ENCODE data around the gene TBC1D21. TPM values are rescaled to one million over a fixed set of nuclear protein-coding genes. Genes with fewer than 3 reads are reported as not detected.

The TBC1D21 gene
- total RNA-seq, 4 donors from 2014 or later = not detected

DNA sequence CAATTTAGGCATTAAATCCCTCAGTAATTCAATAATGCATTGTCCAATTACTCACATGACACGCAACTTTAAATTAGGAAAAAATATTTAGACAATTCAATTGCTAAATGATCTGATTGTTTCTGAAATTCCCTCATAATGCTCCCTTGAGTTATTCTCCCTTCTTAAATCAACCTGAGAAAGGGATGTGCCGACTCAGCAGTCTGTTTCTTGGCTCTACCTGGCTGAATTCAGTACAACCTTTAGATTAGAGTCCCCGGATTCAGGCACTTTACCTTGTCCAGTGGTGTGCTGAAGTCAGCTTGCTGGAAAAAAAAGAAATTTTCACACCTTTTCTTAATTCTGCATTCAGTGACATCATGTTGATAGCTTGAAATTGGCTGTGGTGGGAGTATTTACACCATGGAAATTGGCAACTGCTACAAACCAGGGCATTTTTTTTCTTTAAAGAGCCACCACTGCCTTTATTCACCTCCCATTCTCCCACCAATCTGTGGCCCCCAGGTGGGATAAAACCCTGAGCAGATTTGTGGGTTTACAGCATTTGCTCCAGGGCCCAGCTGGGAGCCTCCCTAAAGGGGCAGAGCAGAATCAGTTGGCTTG is 32.0 kb downstream of the TBC1D21 start:
- Histone ChIP-seq H3K9me3 (no peaks in the 10 kb centered on the region), H3K4me3 (no peak overlapping the region), H3K4me1 (peaks cover 0 to 5% (median 0%) of the 10 kb centered on the region in 3 donors), H3K27ac (no peak overlapping the region), H3K36me3 (no peaks in the 10 kb centered on the region), H3K27me3 (peaks cover 0 to 12% (median 0%) of the 10 kb centered on the region in 4 donors)
- TF ChIP-seq, protein P1, sequence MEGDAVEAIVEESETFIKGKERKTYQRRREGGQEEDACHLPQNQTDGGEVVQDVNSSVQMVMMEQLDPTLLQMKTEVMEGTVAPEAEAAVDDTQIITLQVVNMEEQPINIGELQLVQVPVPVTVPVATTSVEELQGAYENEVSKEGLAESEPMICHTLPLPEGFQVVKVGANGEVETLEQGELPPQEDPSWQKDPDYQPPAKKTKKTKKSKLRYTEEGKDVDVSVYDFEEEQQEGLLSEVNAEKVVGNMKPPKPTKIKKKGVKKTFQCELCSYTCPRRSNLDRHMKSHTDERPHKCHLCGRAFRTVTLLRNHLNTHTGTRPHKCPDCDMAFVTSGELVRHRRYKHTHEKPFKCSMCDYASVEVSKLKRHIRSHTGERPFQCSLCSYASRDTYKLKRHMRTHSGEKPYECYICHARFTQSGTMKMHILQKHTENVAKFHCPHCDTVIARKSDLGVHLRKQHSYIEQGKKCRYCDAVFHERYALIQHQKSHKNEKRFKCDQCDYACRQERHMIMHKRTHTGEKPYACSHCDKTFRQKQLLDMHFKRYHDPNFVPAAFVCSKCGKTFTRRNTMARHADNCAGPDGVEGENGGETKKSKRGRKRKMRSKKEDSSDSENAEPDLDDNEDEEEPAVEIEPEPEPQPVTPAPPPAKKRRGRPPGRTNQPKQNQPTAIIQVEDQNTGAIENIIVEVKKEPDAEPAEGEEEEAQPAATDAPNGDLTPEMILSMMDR (IDR thresholded peaks at IDR 0.05) = no peak
- no peak for TF ChIP-seq POLR2A (IDR thresholded peaks at IDR 0.05)
- no peak for DNase-seq
- intact Hi-C loops (cut with DNase I) = no loop called here
- 90% methylated on average over 3 of the region's 3 CpGs for WGBS, 2 donors

DNA sequence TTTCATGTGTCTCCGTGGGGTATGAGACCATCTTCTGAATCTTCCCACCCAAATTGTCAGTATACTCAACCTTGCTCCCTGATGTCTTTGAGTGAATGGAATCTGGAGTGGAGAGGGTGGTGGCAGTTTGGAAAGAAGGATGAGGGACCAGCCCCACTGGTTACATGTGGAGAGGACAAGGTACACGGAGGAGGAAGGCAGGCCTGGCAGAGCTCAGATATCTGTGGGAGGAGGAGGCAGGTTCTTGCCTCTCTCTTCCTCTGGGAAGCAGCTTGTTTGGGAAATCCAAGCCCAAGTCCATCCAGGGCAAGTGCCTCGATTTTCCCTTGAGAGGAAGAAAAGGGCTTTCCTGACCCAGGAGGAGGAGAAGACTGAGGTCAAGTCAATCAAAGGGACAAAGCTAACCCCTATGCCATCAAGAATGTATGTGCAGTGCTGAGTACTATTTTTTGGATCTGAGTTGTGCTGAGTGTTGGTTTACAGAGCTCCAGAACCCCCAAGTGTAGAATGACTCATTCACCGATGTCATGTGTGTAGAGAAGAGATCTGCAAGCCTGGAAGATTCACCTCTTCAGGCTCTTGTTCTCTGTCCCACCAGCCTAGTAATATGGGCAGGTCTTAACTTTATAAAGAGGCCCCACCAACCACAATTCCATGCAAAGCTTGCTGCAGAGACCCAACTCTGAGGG is 33.1 kb downstream of the TBC1D21 start:
- intact Hi-C loops (cut with DNase I) = no loop called here
- Histone ChIP-seq H3K4me3 (no peak overlapping the region), H3K27ac (no peak overlapping the region), H3K4me1 (peaks cover 0 to 5% (median 0%) of the 10 kb centered on the region in 3 donors), H3K27me3 (peaks cover 0 to 12% (median 0%) of the 10 kb centered on the region in 4 donors), H3K9me3 (no peaks in the 10 kb centered on the region), H3K36me3 (no peaks in the 10 kb centered on the region)
- DNase-seq = no peak
- 62 to 65% methylated on average over 4 of the region's 4 CpGs for WGBS, 2 donors
- TF ChIP-seq, protein P1 (IDR thresholded peaks at IDR 0.05) = no peak
- no peak for TF ChIP-seq POLR2A (IDR thresholded peaks at IDR 0.05)

DNA sequence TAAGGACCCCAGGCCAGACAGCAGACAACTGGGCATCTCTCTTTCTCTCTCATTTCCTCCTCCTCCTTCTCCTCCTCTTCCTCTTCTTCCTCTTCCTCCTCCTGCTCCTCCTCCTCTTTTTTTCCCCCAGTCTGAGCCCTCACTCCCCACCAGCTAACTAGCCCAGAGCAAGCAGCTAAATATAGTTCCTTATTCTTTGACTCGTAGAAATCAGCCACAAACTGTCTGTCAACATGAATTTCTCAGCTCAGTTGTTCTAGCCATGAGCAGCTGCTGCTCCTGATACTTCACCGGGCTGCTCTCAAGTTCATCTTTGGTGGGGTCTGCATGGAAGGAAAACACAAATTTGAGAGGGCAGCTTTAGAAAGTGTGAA is 33.7 kb downstream of the TBC1D21 start:
- Histone ChIP-seq H3K36me3 (no peaks in the 10 kb centered on the region), H3K27ac (no peak overlapping the region), H3K27me3 (peaks cover 0 to 12% (median 0%) of the 10 kb centered on the region in 4 donors), H3K4me1 (peaks cover 0 to 5% (median 0%) of the 10 kb centered on the region in 3 donors), H3K9me3 (no peaks in the 10 kb centered on the region), H3K4me3 (no peak overlapping the region)
- TF ChIP-seq, protein P1 (IDR thresholded peaks at IDR 0.05) = no peak
- TF ChIP-seq POLR2A (IDR thresholded peaks at IDR 0.05) = no peak
- WGBS, 2 donors = 65 to 82% methylated on average over 2 of the region's 2 CpGs
- intact Hi-C loops (cut with DNase I) = no loop called here
- DNase-seq = no peak

DNA sequence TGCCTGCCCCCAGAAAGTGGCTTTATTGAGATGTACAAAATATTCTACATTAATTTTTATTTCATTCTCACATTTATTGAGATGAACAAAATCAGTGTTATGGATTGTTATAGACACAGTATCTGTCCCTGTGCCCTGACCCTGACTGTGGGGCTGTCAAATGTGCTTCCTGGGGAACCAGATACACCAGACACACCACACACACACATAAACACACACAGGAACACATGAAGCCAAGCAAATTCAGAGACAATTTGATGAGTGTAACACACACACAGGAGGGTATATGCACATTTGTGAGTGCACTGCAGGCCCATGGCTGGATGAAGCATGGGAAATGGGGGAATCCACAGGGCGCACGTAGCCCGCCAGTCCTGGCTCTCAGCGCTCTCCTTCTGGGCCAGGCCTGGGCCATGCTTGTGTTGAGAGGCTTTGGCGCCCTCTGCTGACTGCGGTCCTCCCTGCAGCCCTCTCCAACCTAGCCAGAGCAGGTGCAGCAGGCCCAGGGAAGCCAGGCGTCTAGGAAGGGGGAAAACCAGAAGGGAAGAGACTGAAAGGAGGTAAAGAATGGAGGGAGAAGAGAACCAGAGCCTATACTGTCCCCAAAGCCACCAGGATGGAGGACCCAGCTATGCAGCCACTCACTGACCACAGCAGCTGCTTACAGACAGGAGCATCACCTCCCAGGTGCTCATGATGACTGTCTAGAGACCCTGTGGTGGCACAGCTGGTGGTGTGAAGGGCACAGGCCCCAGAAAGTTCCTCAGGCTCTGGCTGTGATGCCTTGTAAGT is 34.9 kb downstream of the TBC1D21 start:
- TF ChIP-seq POLR2A (IDR thresholded peaks at IDR 0.05) = no peak
- TF ChIP-seq, protein P1 (IDR thresholded peaks at IDR 0.05) = peak; percentile 56 to 87 (median 82)
- DNase-seq = peak; percentile 5
- H3K4me1 ChIP-seq = peaks cover 0 to 5% (median 0%) of the 10 kb centered on the region in 3 donors
- intact Hi-C loops (cut with DNase I) = no loop called here
- H3K4me3 ChIP-seq = no peak overlapping the region
- peaks cover 0 to 3% (median 0%) of the 10 kb centered on the region in 4 donors for H3K27me3 ChIP-seq
- no peak overlapping the region for H3K27ac ChIP-seq
- no peaks in the 10 kb centered on the region for H3K36me3 ChIP-seq
- no peaks in the 10 kb centered on the region for H3K9me3 ChIP-seq
- WGBS, 2 donors = 18 to 22% methylated on average over 6 of the region's 7 CpGs

DNA sequence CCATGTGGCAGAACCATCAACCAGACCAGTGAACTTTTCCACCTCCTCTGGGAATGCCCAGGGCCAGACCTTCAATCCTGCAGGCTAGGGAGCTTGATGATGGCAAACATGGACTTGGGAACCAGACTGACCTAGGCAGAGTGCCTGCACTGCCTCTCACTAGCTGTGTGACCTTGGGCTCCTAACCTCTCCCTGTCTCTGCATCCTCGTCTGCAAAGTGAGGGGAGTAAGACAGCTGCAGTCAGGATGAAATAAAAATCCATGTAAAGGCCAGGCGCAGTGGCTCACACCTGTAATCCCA is 35.4 kb downstream of the TBC1D21 start:
- intact Hi-C loops (cut with DNase I) = no loop called here
- WGBS, 2 donors = 100% methylated on average over 1 of the region's 2 CpGs
- no peak for DNase-seq
- peaks cover 0 to 3% (median 0%) of the 10 kb centered on the region in 4 donors for H3K27me3 ChIP-seq
- no peak overlapping the region for H3K4me3 ChIP-seq
- peaks cover 0 to 5% (median 0%) of the 10 kb centered on the region in 3 donors for H3K4me1 ChIP-seq
- TF ChIP-seq, protein P1 (IDR thresholded peaks at IDR 0.05) = no peak
- TF ChIP-seq POLR2A (IDR thresholded peaks at IDR 0.05) = no peak
- no peaks in the 10 kb centered on the region for H3K9me3 ChIP-seq
- H3K36me3 ChIP-seq = no peaks in the 10 kb centered on the region
- no peak overlapping the region for H3K27ac ChIP-seq
